Measurements from ENCODE around the gene CPO.

The CPO gene

GRCh38 chr2:207012461-207012860 lies 73.1 kb downstream of the CPO start:
- DNase-seq: no peak

GRCh38 chr2:207014424-207014823 lies 75.1 kb downstream of the CPO start:
- no peak for DNase-seq

DNA sequence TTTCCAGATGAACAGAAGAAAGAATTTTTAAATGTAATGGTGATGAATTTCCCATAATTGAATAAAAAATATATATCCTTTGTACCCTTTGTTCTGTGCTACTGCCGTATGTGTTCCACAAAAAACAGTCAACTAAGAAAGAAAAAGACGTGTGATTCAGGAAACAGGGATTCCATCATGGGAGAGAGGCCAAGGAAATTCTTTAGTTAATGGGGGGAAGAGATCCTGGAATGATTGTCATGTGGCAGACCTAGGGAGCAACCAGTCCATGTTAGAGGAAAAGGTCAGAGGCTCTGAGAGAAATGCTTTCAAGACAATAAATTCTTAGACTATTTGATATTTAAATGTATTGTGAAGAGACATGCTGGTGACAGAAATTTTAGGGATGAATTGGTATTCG lies 76.6 kb downstream of the CPO start:
- DNase-seq: no peak

Measured in amygdala (tissue), 56 donors.